Retina (tissue), 1 donor: ENCODE measurements around the gene COL6A1.

Source experiments
- DNase-seq: peaks from one replicate; pipeline ENCODE4 v3.0.0-alpha.2; 2016

COL6A1 gene

DNA sequence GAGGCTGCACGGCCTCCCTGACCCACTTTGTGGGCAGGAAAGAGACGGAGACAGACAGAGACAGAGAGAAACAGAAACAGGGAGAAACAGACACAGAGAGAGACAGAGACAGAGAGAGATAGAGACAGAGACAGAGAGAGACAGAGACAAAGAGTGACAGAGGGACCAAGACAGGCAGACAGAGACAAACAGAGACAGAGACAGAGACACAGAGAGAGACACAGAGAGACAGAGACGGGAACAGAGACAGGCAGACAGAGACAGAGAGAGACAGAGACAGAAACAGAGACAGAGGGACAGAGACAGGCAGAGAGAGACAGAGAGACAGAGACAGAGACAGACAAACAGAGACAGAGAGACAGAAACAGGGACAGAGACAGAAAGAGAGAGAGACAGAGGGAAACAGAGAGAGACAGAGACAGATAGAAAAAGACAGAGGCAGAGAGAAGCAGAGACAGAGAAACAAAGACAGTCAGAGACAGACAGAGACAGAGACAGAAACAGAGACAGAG, 3.1 kb downstream of the COL6A1 start:
- no peak for DNase-seq

GRCh38 chr21:45985471-45986315, 4.1 kb downstream of the COL6A1 start:
- DNase-seq, result no peak

GRCh38 chr21:45986316-45987051, 4.9 kb downstream of the COL6A1 start:
- DNase-seq, result no peak

DNA sequence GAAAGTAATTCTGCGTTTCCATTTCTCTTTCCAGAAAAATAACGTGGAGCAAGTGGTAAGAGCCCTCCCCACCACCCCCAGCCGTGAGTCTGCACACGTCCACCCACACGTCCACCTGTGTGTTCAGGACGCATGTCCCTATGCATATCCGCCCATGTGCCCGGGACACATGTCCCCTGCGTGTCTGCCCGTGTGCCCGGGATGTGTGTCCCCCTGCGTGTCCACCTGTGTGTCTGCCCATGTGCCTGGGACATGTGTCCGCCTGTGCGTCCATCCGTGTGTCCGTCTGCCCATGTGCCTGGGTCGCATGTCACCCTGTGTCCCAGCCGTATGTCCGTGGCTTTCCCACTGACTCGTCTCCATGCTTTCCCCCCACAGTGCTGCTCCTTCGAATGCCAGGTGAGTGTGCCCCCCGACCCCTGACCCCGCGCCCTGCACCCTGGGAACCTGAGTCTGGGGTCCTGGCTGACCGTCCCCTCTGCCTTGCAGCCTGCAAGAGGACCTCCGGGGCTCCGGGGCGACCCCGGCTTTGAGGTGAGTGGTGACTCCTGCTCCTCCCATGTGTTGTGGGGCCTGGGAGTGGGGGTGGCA, 5.6 kb downstream of the COL6A1 start:
- DNase-seq, result no peak

GRCh38 chr21:45988366-45989347, 7.1 kb downstream of the COL6A1 start:
- DNase-seq, result no peak

DNA sequence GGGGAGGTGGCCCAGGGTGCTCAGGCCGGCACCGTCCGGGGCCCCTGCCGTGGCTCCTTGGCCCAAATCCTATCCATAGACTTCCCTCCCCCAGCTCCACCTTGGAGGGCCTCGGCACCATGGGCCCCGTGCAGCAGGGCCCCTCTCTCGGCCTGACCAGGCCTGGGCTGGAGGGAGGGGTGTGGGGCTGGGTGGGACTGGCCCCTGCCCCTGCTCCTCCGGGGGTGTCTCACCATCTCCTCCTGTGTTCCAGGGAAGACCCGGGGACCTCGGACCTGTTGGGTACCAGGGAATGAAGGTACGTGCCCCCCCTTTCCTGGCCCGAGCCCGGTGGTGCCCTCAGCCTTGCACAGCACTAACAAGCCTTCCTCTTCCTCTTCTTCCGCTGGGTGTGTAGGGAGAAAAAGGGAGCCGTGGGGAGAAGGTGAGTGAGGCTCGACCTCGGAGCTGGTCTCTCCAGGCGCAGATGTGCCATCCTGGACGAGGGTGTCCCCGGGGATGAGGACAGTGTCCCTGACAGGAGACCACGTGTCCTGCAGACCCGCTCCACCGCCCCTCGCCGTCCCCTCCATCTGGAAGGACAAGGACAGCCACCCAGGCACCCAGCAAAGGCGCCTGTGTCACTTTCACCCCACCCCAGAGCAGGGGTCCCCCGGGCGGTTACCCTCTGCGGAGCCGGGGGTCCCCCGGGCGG, 7.9 kb downstream of the COL6A1 start:
- no peak for DNase-seq

DNA sequence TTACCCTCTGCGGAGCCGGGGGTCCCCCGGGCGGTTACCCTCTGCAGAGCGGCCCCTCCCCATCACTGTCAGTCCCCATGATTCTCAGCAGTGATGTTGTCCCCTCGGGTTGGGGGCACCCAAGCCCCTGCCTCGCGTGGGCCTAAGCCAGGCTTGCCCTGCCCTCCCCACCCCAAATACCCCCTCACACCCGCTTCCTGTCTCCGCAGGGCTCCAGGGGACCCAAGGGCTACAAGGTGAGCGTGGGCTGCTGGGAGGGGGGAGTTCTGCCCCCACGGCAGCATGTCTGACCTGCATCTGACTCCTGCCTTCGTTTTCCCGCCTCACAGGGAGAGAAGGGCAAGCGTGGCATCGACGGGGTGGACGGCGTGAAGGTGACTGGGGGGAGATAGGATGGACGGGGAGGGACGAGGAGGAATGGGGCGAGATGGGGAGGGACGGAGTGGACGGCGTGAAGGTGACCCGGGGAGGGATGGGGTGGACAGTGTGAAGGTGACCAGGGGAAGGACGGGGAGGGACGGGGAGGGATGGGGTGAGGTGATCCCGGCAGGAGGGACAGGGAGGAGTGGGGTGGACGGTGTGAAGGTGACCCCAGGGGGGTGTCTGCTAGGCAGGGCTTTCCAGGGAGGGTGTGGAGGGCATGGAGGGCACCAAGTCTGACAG, 8.6 kb downstream of the COL6A1 start:
- no peak for DNase-seq

- no peak for DNase-seq
Observed at GRCh38 chr21:45990741-45991605, 9.4 kb downstream of the COL6A1 start.

DNA sequence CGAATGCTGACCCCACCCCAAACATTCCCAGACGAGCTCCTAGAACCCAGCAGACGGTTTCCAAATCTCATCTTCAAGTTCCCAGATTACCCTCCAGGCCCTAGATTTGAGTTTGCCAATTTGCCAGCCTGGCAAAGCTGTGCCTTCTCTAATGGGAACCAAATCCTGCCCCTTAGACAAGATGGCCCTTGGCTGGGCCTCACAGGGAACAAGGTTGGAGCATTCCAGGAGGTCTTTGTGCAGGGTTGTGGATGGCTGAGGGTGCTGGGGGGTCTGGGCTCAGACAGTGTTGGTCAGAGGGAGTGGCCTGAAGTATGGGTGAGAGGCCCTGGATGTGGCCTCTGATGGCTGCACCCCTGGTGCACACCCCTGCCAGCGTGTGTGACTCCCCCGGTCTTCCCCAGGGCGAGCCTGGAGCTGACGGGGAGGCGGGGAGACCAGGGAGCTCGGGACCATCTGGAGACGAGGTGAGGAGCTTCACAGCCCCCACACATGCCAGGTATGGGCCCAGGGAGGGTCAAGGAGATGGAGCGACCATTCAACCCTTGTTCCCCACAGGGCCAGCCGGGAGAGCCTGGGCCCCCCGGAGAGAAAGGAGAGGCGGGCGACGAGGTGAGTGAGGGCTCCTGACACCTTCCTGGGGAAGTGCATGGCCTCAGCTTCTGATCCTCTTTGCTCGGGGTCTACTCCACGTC, 10.2 kb downstream of the COL6A1 start:
- DNase-seq, result no peak

DNA sequence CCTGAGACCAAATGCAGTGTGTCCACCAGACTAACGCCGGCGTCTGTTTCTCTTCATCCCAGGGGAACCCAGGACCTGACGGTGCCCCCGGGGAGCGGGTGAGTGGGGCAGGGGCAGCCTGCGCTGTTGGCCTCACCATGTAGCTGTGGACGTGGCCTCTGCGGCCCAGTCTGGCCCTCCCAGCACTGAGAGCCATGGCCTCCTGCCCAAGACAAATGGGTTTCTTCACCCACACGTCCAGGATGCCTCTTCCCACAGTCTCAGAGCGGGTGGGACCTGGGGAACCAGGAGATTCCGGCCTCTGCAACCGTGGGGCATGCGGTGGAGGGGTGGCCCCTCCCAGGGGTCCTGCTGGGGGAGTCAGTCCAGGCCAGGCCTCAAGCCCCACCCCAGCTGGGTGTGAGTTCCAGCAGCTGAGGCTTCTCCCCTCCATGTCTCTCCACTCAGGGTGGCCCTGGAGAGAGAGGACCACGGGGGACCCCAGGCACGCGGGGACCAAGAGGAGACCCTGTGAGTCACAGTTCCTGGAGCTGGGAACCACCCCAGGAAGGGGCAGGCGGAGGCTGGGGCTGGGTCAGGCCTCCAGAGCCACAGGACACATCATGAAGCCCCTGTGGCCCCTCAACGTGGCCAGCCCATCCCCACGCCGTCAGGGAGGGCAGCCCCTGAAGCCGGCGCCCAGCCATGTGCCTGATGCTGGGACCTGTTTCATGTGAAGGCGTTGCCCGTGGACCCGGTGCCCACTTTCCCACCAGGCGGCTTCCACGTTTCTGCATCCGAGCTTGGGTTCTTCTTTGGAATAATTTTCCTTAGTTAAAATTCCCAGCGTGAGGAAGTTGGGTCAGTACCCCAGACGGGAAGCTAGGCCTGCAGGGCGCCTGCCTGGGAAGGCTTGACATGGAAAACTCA, 11.0 kb downstream of the COL6A1 start:
- DNase-seq, result no peak

- no peak for DNase-seq
Observed at GRCh38 chr21:45993210-45994085, 11.9 kb downstream of the COL6A1 start.

DNA sequence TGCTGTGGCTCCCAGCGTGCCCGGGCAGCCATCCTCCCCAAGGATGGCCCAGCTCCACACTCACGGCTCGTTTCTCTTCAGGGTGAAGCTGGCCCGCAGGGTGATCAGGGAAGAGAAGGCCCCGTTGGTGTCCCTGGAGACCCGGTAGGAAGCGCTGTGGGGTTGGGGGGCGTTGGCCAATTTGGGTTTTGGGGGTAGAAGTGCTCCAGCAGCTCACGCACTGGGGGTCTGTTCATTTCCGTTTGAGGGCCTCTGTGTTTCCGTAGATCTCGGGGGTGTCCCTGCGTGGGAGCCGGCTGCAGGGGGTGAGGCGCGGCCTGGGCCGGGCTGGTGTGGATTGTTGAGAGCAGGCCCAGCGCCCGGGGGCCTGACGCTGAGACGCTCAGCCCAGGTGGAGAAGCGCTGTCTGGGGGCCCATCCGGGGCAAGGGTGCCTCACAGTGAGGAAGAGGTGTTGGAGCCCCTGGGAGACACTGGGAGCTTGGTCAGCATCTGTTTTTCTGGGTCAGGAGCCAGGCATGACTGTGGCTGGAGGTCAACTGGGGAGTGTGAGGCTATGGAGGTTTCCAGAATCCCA, 12.6 kb downstream of the COL6A1 start:
- DNase-seq, result no peak

DNA sequence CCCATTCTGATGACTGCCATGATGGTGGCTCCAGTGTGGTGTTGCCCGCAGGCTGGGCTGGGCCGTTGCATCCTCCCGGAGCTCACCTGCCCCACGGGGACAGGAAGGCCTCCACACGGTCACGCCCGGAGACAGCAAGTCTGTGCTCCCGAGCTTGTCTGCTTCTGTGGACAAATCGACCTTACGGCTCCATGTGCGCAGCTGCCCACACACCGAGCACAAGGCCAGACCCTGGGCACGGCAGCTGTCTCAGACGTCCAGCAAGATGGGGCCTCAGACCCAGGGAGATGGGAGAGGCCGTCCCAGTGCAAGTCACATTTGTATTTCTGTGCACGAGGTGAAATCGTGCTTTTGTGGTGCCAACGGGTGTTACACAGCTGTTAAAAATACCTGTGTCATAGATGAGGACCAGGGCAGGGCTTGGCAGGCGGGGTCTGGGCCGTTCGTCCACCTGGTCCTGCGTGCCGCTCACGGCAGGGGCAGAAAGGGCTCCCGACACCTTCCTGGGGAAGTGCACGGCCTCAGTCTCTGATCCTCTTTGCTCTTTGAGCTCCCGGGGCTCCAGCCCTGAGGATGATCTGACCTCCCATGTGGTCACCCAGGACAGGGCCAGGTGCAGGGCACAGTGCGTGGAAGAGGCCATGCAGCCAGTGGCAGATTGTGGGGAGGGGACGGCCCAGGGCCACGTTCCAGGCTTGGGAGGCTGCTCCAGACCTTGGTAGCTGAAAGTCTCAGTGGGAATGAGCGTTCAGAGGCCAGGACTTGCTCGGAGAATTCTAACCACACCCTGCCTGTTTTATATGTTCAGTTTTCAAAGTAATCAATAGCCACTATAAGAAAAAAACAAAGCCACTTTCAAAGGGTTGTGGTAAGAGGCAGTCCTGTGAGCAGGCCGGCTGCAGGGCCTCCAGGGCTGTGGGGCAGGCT, 13.5 kb downstream of the COL6A1 start:
- no peak for DNase-seq

- no peak for DNase-seq
Observed at GRCh38 chr21:45995686-45996179, 14.2 kb downstream of the COL6A1 start.
